OCI-LY7 (cell line): ENCODE measurements around the gene CLMN.

Experiments
- EZH2phosphoT487 ChIP-seq: fragments of 200-600 bp; sonication (generic); IDR thresholded peaks from 2 replicates; pipeline ENCODE4 v1.6.1; 2018; ENCODE audit warnings: low read depth, borderline replicate concordance, mild to moderate bottlenecking, mixed run types, antibody characterized with exemption, low read length, moderate library complexity, mixed read lengths
- TF ChIP-seq, protein P1 (sequence below): fragments of 200-600 bp; sonication (generic); conservative IDR thresholded peaks from 2 replicates; pipeline ENCODE4 v1.5.1; 2014; ENCODE audit warnings: mild to moderate bottlenecking, antibody characterized with exemption, low read length, moderate library complexity, mixed read lengths

DNA sequence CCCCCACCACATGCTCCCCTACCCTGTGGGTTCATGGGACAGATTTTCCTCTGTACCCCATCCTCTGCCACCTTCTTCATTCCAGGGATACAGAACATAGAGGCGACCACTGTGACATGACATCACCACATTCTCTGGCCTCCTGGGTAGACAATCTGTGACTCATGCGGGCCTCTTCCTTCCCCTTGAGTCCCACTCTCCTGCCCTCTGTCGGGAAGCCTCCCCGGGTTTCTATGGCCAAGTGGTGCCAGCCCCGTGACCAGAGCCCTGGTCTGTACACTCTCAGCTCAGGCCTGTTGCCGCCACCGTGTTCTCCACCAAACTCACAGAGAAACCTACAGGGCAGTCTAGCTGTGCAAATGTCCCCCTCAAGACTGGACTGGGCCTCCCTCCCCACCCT, 8.0 kb downstream of the CLMN start:
- TF ChIP-seq, protein P1, sequence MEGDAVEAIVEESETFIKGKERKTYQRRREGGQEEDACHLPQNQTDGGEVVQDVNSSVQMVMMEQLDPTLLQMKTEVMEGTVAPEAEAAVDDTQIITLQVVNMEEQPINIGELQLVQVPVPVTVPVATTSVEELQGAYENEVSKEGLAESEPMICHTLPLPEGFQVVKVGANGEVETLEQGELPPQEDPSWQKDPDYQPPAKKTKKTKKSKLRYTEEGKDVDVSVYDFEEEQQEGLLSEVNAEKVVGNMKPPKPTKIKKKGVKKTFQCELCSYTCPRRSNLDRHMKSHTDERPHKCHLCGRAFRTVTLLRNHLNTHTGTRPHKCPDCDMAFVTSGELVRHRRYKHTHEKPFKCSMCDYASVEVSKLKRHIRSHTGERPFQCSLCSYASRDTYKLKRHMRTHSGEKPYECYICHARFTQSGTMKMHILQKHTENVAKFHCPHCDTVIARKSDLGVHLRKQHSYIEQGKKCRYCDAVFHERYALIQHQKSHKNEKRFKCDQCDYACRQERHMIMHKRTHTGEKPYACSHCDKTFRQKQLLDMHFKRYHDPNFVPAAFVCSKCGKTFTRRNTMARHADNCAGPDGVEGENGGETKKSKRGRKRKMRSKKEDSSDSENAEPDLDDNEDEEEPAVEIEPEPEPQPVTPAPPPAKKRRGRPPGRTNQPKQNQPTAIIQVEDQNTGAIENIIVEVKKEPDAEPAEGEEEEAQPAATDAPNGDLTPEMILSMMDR: no peak
- no peak for TF ChIP-seq EZH2phosphoT487
